Measurements from ENCODE around the gene CAVIN4.

The CAVIN4 gene, protein sequence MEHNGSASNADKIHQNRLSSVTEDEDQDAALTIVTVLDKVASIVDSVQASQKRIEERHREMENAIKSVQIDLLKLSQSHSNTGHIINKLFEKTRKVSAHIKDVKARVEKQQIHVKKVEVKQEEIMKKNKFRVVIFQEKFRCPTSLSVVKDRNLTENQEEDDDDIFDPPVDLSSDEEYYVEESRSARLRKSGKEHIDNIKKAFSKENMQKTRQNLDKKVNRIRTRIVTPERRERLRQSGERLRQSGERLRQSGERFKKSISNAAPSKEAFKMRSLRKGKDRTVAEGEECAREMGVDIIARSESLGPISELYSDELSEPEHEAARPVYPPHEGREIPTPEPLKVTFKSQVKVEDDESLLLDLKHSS

DNA sequence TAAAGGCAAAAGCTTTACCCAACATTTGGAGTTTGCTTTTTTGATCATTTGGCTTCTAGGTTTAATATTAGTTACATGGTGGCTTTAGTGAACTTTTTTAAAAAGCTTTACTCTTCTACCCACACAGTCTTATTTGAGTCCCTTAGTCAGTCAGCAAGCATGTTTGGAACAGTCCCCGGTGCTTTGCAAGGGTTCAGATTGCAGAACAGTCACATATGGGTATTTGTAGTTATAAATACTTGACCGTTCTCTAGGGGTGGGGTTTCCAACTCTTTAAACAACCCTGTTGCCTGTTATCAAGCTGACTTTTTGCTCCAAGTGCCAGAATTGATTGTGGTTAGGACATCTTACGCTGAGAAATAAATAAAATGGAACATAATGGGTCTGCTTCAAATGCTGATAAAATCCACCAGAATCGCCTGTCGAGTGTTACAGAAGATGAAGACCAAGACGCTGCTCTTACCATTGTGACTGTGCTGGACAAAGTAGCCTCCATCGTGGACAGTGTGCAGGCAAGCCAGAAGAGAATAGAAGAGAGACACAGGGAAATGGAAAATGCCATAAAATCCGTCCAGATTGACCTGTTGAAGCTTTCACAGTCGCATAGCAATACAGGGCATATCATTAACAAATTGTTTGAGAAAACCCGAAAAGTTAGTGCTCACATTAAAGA, at the start of gene CAVIN4:
Gene CAVIN4 (plus strand): TSS at position 304 of the 673 bp plus-strand sequence. CDS start 65 bp downstream, at position 369.
- H3K4me3 ChIP-seq = no peak within 1 kb of the TSS
- no peak within 1 kb of the TSS for H3K9ac ChIP-seq (ENCODE audit: insufficient read length)
- peaks cover 21% of the 10 kb centered on the region for H3K36me3 ChIP-seq (ENCODE audit: insufficient read depth, low read length)
- H3K27ac ChIP-seq = no peak within 1 kb of the TSS
- no peak for TF ChIP-seq POLR2AphosphoS5 (IDR thresholded peaks at IDR 0.05; ENCODE audit: borderline replicate concordance, low read depth, low read length)
- TF ChIP-seq FOXP2 (optimal IDR thresholded peaks at IDR 0.05; ENCODE audit: control extremely low read depth, extremely low read length, insufficient read depth) = no peak
- H3K9me3 ChIP-seq (ENCODE audit: low read depth, low read length) = no peaks in the 10 kb centered on the region
- no peak for DNase-seq (ENCODE audit: low read depth, low spot score)

DNA sequence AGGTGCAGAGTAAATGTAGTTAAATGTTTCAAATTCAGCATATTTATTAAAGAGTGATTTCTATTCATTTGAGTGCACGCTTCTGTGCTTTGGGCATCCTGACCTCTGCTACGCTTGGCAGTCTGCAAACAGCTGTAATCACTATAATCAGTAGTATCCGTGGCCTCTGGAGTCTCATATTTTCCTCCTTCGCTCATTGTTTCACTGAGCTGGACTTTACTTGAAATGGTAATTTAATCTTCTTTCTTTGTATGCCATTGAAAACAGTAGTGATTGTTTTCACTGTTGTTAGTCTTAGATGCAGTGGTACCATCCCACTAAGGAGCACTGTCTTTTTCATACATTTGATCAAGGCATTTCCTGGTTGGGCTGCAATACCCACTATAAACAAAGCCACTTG, 43.5 kb upstream of the CAVIN4 start:
- Histone ChIP-seq H3K27ac (no peak overlapping the region), H3K4me3 (no peak overlapping the region), H3K9me3 (ENCODE audit: low read depth, low read length) (no peaks in the 10 kb centered on the region), H3K36me3 (ENCODE audit: insufficient read depth, low read length) (peaks cover 9% of the 10 kb centered on the region; the same call in 1 of the 2 replicates), H3K9ac (ENCODE audit: insufficient read length) (no peak overlapping the region)
- DNase-seq (ENCODE audit: low read depth, low spot score) = no peak
- no peak for TF ChIP-seq FOXP2 (optimal IDR thresholded peaks at IDR 0.05; ENCODE audit: control extremely low read depth, extremely low read length, insufficient read depth)
- no peak for TF ChIP-seq EZH2 (IDR thresholded peaks at IDR 0.05)
- TF ChIP-seq POLR2AphosphoS5 (IDR thresholded peaks at IDR 0.05; ENCODE audit: borderline replicate concordance, low read depth, low read length) = no peak

DNA sequence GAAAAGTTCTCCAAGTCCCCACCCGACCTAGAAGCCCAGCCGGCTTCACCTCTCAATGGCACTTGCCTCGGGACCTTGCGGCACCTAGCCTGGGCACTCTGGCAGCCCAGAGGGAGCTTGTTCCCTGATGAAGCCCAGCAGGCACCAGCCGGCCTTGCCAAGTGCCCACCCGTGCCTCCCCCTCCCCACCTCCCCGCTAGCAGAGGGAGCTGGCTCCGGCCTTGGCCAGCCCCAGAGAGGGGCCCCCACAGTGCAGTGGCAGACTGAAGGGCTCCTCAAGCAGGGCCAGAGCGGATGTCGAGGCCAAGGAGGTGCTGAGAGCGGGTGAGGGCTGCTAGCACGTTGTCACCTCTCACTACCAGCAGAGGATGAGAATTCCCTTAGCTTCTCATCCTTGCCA, 37.6 kb upstream of the CAVIN4 start:
- Histone ChIP-seq H3K27ac (no peak overlapping the region), H3K9ac (ENCODE audit: insufficient read length) (no peak overlapping the region), H3K36me3 (ENCODE audit: insufficient read depth, low read length) (peaks cover 51% of the 10 kb centered on the region), H3K4me3 (no peak overlapping the region), H3K9me3 (ENCODE audit: low read depth, low read length) (0 out of 2 replicates have a peak, but pooled peaks cover 2% of the 10 kb centered on the region)
- DNase-seq (ENCODE audit: low read depth, low spot score) = no peak
- TF ChIP-seq POLR2AphosphoS5 (IDR thresholded peaks at IDR 0.05; ENCODE audit: borderline replicate concordance, low read depth, low read length) = no peak
- no peak for TF ChIP-seq EZH2 (IDR thresholded peaks at IDR 0.05)
- TF ChIP-seq FOXP2 (optimal IDR thresholded peaks at IDR 0.05; ENCODE audit: control extremely low read depth, extremely low read length, insufficient read depth) = no peak

DNA sequence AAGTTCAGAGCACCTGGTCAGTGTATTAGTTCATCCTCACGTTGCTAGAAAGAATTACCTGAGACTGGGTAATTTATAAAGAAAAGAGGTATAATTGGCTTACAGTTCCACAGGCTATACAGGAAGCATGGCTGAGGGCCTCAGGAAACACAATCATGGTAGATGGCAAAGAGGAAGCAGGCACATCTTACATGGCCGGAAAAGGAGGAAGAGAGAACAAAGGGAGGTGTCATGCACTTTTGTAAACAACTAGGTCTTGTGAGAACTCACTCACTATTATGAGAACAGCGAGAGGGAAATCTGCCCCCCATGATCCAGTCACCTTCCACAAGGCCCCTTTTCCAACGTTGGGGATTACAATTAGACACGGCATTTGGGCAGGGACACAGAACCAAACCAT, 28.8 kb upstream of the CAVIN4 start:
- Histone ChIP-seq H3K36me3 (ENCODE audit: insufficient read depth, low read length) (peaks cover 76% of the 10 kb centered on the region), H3K9ac (ENCODE audit: insufficient read length) (no peak overlapping the region), H3K4me3 (no peak overlapping the region), H3K9me3 (ENCODE audit: low read depth, low read length) (0 out of 2 replicates have a peak, but pooled peaks cover 2% of the 10 kb centered on the region), H3K27ac (no peak overlapping the region)
- DNase-seq (ENCODE audit: low read depth, low spot score) = no peak
- no peak for TF ChIP-seq EZH2 (IDR thresholded peaks at IDR 0.05)
- no peak for TF ChIP-seq FOXP2 (optimal IDR thresholded peaks at IDR 0.05; ENCODE audit: control extremely low read depth, extremely low read length, insufficient read depth)
- TF ChIP-seq POLR2AphosphoS5 (IDR thresholded peaks at IDR 0.05; ENCODE audit: borderline replicate concordance, low read depth, low read length) = no peak

DNA sequence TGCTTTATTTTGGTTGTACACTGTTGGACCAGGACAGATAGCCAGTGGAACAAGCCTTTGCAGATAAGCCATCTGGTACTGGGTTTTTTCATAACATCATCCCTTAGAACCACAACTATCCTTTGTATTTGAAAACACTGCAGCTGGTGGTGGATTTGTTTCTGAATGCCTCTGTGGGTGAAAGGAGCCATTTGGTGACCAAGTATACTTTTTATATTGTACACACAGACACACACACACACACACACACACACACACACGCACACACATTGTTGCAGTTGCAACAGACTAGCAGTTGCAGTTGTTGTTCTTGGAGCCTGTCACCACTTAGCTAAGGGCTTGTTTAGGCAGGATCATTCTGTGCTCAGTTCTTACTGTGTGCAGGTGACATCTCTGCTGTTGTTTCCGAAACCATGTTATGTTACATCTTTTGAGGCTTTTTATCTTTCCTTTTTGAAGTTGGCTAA, 22.9 kb upstream of the CAVIN4 start:
- no peak overlapping the region for H3K27ac ChIP-seq
- H3K36me3 ChIP-seq (ENCODE audit: insufficient read depth, low read length) = peaks cover 49% of the 10 kb centered on the region
- H3K9me3 ChIP-seq (ENCODE audit: low read depth, low read length) = no peaks in the 10 kb centered on the region
- no peak for DNase-seq (ENCODE audit: low read depth, low spot score)
- H3K9ac ChIP-seq (ENCODE audit: insufficient read length) = no peak overlapping the region
- no peak overlapping the region for H3K4me3 ChIP-seq
- TF ChIP-seq FOXP2 (optimal IDR thresholded peaks at IDR 0.05; ENCODE audit: control extremely low read depth, extremely low read length, insufficient read depth) = no peak
- TF ChIP-seq POLR2AphosphoS5 (IDR thresholded peaks at IDR 0.05; ENCODE audit: borderline replicate concordance, low read depth, low read length) = no peak
- TF ChIP-seq EZH2 (IDR thresholded peaks at IDR 0.05) = no peak

DNA sequence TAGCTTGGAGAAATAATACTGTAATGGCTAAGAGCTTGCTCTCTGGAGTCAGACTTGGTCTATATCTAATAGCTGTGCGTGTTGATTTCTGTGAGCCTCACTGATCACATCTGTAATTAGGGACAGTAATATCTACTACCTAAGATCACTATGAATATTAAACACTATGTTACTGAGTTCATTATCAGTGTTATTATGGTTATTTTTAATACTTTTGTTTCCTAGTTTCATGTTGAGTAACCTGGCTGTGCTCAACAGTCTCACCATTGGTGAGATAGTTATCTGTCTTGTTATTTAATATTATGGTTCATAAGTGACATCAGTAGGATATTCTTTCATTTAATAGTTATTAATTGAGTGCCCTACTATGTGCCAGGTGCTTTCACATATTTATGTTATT, 22.4 kb upstream of the CAVIN4 start:
- Histone ChIP-seq H3K36me3 (ENCODE audit: insufficient read depth, low read length) (peaks cover 44% of the 10 kb centered on the region), H3K4me3 (no peak overlapping the region), H3K27ac (no peak overlapping the region), H3K9ac (ENCODE audit: insufficient read length) (no peak overlapping the region), H3K9me3 (ENCODE audit: low read depth, low read length) (no peaks in the 10 kb centered on the region)
- no peak for DNase-seq (ENCODE audit: low read depth, low spot score)
- no peak for TF ChIP-seq FOXP2 (optimal IDR thresholded peaks at IDR 0.05; ENCODE audit: control extremely low read depth, extremely low read length, insufficient read depth)
- TF ChIP-seq POLR2AphosphoS5 (IDR thresholded peaks at IDR 0.05; ENCODE audit: borderline replicate concordance, low read depth, low read length) = no peak
- no peak for TF ChIP-seq EZH2 (IDR thresholded peaks at IDR 0.05)

DNA sequence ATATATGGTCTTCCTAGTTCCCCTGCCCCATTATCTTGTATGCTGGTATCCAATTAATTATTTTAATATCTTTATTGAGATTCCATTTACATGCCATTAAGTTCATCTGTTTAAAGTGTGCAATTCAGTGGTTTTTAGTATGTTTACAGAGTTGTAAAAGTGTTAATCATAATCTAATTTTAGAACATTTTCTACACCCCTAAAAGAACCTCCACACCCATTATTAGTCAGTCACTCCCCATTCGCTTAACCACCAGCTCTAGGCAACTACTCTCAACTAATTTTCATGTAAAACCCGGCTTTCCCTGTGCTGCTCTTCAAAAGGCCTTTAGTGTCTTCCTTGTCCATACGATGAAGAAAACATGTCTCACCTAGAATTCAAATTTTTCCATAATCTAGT, 20.8 kb upstream of the CAVIN4 start:
- H3K9ac ChIP-seq (ENCODE audit: insufficient read length) = no peak overlapping the region
- DNase-seq (ENCODE audit: low read depth, low spot score) = no peak
- no peak overlapping the region for H3K27ac ChIP-seq
- no peak overlapping the region for H3K4me3 ChIP-seq
- H3K9me3 ChIP-seq (ENCODE audit: low read depth, low read length) = no peaks in the 10 kb centered on the region
- TF ChIP-seq EZH2 (IDR thresholded peaks at IDR 0.05) = no peak
- no peak for TF ChIP-seq POLR2AphosphoS5 (IDR thresholded peaks at IDR 0.05; ENCODE audit: borderline replicate concordance, low read depth, low read length)
- no peak for TF ChIP-seq FOXP2 (optimal IDR thresholded peaks at IDR 0.05; ENCODE audit: control extremely low read depth, extremely low read length, insufficient read depth)
- peaks cover 39% of the 10 kb centered on the region for H3K36me3 ChIP-seq (ENCODE audit: insufficient read depth, low read length)

DNA sequence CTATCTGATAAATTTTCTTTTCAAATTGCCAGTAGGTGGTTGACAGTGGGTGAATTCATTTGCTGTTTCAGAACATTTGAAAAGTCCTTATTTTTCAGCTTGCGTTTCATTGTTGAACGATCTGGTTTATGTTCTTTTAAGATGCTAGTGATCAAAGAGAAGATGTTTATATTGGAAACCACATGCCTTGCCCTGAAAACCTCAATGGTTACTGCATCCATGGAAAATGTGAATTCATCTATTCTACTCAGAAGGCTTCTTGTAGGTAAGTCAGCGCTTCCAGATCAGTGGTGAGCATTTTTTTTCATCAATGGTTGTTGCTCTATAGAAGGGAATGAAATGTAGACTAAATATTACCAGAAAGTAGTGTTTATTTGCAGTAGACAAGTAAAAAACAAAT, 16.6 kb upstream of the CAVIN4 start:
- peaks cover 32% of the 10 kb centered on the region for H3K36me3 ChIP-seq (ENCODE audit: insufficient read depth, low read length)
- H3K9me3 ChIP-seq (ENCODE audit: low read depth, low read length) = no peaks in the 10 kb centered on the region
- TF ChIP-seq EZH2 (IDR thresholded peaks at IDR 0.05) (no peak), FOXP2 (optimal IDR thresholded peaks at IDR 0.05; ENCODE audit: control extremely low read depth, extremely low read length, insufficient read depth) (no peak), POLR2AphosphoS5 (IDR thresholded peaks at IDR 0.05; ENCODE audit: borderline replicate concordance, low read depth, low read length) (no peak)
- H3K27ac ChIP-seq = no peak overlapping the region
- H3K4me3 ChIP-seq = no peak overlapping the region
- no peak overlapping the region for H3K9ac ChIP-seq (ENCODE audit: insufficient read length)
- DNase-seq (ENCODE audit: low read depth, low spot score) = no peak
